A673 (cell line): Measurements from ENCODE around the gene CHRNA7. TPM values are rescaled to one million over a fixed set of nuclear protein-coding genes. Genes with fewer than 3 reads are reported as not detected.

Experiments used
- BruUV-seq: library from RNA; stranded (reverse); fragments of 400-500 nt; replicated peaks from 2 replicates; lab custom pipeline; 2021; lab: Mats Ljungman, UMichigan
- CTCF ChIA-PET: fragments of 300-600 bp; sonication (Branson Sonifier 250); formaldehyde crosslinking; loops from one replicate; lab custom pipeline; 2022; ENCODE audit warnings: antibody characterized with exemption; lab: Charles Lee
- POLR2A ChIA-PET: fragments of 300-600 bp; sonication (Branson Sonifier 250); formaldehyde crosslinking; loops from one replicate; lab custom pipeline; 2022; ENCODE audit warnings: antibody characterized with exemption; ENCODE audit not compliant: low non-redundant PET; lab: Charles Lee
- DNase-seq: peaks from one replicate; pipeline ENCODE4 v3.0.0-alpha.2; 2015; ENCODE audit warnings: low spot score
- H3K27ac ChIP-seq: fragments of 200-600 bp; sonication (generic); 2 replicates; pipeline ENCODE4 v1.5.1; 2016; ENCODE audit warnings: mixed run types, low read depth, mild to moderate bottlenecking, mixed read lengths, antibody characterized with exemption, low read length; ENCODE audit not compliant: poor library complexity, severe bottlenecking
- H3K27me3 ChIP-seq: fragments of 200-600 bp; sonication (generic); replicated peaks from 2 replicates; pipeline ENCODE4 v1.6.1; 2017; ENCODE audit warnings: mixed run types, low read depth, mild to moderate bottlenecking, mixed read lengths, antibody characterized with exemption, low read length; ENCODE audit not compliant: insufficient read depth, poor library complexity
- H3K36me3 ChIP-seq: fragments of 200-600 bp; sonication (generic); 2 replicates; pipeline ENCODE4 v1.6.1; 2016; ENCODE audit warnings: mixed run types, mild to moderate bottlenecking, mixed read lengths, antibody characterized with exemption, low read length; ENCODE audit not compliant: insufficient read depth, poor library complexity, severe bottlenecking
- H3K4me1 ChIP-seq: fragments of 200-600 bp; sonication (generic); 2 replicates; pipeline ENCODE4 v1.6.1; 2017; ENCODE audit warnings: mixed run types, mild to moderate bottlenecking, mixed read lengths, antibody characterized with exemption, low read length; ENCODE audit not compliant: insufficient read depth, poor library complexity, severe bottlenecking
- H3K4me3 ChIP-seq: fragments of 200-600 bp; sonication (generic); 2 replicates; pipeline ENCODE4 v1.5.1; 2016; ENCODE audit warnings: low read depth, mixed run types, mild to moderate bottlenecking, mixed read lengths, low read length; ENCODE audit not compliant: poor library complexity, severe bottlenecking
- H3K9me3 ChIP-seq: fragments of 200-600 bp; sonication (generic); 2 replicates; pipeline ENCODE4 v1.6.1; 2016; ENCODE audit warnings: mixed run types, low read depth, mild to moderate bottlenecking, mixed read lengths, antibody characterized with exemption, low read length; ENCODE audit not compliant: poor library complexity, severe bottlenecking
- EZH2 ChIP-seq: fragments of 200-600 bp; sonication (generic); IDR thresholded peaks from 2 replicates; pipeline ENCODE4 v1.6.1; 2017; ENCODE audit warnings: borderline replicate concordance, low read depth, mild to moderate bottlenecking, mixed read lengths, antibody characterized with exemption, low read length; ENCODE audit not compliant: poor library complexity, severe bottlenecking
- intact Hi-C: fragments of 100-400 bp; cut with micrococcal nuclease; formaldehyde crosslinking; loops from one replicate; pipeline ENCODE4 v1.10.0; 2022; ENCODE audit not compliant: unreplicated experiment
- total RNA-seq: library from RNA; stranded (reverse); gene quantifications from 2 replicates; pipeline ENCODE4 v1.2.3, GENCODE V29; 2021
- TF ChIP-seq, protein P1 (sequence below): fragments of 300-800, 200-600 bp; sonication (generic); conservative IDR thresholded peaks from 2 replicates; pipeline ENCODE4 v1.5.1; 2017; ENCODE audit warnings: low read depth, mild to moderate bottlenecking, antibody characterized with exemption, low read length, moderate library complexity, mixed read lengths

Gene CHRNA7
- total RNA-seq, 1 experiment from 2014 or later, result 3.7 TPM

DNA sequence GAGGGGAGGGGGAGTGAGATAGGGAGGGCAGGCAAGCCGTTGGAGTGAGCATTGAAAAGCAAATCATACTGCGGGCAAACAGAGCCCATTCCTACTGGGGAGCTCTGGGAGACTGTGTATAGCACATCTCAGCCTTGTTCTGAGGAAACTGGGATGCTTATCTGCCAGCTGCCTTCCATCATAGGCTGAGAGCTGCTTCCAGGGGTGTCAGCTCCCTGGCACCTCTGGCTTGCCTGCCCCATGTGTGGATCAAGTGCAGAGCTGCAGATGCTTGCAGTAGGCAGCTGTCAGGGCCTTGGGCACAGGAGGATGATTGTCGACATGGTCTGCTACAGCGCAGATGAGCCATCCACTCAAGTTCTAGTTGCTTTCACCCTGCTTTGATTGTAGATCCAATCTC lies 86.8 kb downstream of the CHRNA7 start:
- Histone ChIP-seq H3K27ac (no peak overlapping the region), H3K9me3 (no peaks in the 10 kb centered on the region), H3K4me1 (no peaks in the 10 kb centered on the region), H3K27me3 (peaks cover 8% of the 10 kb centered on the region), H3K4me3 (no peak overlapping the region), H3K36me3 (no peaks in the 10 kb centered on the region)
- intact Hi-C loops, result no loop called here
- DNase-seq, result no peak
- no peak for TF ChIP-seq EZH2
- TF ChIP-seq, protein P1, sequence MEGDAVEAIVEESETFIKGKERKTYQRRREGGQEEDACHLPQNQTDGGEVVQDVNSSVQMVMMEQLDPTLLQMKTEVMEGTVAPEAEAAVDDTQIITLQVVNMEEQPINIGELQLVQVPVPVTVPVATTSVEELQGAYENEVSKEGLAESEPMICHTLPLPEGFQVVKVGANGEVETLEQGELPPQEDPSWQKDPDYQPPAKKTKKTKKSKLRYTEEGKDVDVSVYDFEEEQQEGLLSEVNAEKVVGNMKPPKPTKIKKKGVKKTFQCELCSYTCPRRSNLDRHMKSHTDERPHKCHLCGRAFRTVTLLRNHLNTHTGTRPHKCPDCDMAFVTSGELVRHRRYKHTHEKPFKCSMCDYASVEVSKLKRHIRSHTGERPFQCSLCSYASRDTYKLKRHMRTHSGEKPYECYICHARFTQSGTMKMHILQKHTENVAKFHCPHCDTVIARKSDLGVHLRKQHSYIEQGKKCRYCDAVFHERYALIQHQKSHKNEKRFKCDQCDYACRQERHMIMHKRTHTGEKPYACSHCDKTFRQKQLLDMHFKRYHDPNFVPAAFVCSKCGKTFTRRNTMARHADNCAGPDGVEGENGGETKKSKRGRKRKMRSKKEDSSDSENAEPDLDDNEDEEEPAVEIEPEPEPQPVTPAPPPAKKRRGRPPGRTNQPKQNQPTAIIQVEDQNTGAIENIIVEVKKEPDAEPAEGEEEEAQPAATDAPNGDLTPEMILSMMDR, result no peak
- no TSS peak for BruUV-seq
- ChIA-PET POLR2A (no interaction called here), CTCF (no interaction called here)

DNA sequence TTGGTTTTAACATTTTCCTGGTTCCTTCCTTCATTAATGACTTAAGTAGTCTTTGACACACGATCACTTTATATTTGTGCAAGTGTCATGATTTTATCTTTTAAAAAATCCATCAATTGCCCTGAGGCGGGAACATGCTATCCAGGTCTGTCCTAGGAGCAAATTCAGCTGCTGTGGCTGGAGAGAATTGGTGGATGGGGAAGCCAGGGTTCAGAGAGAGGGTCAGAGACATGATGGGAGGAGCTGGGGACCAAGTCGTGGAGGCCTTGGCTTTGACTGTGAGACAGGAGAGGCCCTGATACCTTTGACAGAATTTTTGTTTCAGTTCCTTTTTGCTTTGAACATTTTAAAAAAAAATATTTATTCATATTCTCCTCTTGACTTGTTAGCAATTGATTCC lies 89.0 kb downstream of the CHRNA7 start:
- no peak for DNase-seq
- H3K4me3 ChIP-seq, result no peak overlapping the region
- H3K36me3 ChIP-seq, result no peaks in the 10 kb centered on the region
- BruUV-seq, result no TSS peak
- H3K4me1 ChIP-seq, result no peaks in the 10 kb centered on the region
- no peaks in the 10 kb centered on the region for H3K9me3 ChIP-seq
- POLR2A ChIA-PET, result no interaction called here
- intact Hi-C loops, result no loop called here
- CTCF ChIA-PET, result no interaction called here
- H3K27ac ChIP-seq, result no peak overlapping the region
- H3K27me3 ChIP-seq, result peaks cover 8% of the 10 kb centered on the region
- TF ChIP-seq, protein P1, result no peak
- TF ChIP-seq EZH2, result no peak

DNA sequence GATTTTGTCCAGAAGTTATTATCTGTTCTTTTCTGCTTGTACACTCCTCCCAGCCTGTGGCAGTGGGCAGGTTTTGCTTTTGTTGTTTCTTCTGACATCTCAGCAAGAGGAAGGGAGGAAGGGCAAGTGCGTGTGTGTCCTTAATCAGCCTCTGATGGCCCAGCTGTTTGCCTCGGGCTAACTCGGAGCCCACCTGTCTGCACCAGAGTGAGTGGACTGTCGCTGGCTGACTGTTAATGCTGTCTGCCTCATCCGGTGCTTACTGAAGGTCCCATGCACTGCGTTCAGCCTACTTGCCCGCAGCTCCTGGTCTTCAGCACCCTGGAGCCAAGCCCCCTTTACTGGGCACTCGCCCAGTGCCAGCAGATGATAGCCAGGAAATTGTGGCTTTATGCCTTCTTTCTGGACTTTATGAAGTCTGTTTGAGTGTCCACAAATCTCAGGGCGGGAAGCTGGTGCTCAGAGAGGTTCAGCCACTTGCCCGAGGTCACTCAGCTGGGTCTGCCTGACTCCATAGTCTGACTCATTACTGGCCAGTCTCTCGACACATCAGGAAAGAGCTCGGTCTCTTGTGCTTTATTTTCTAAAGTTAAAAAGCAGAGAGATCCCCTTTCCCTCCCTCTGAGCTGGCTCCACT lies 89.5 kb downstream of the CHRNA7 start:
- CTCF ChIA-PET, result no interaction called here

More for the DNA sequence above, 89.5 kb downstream of the CHRNA7 start:
- no peak overlapping the region for H3K27ac ChIP-seq
- no peak for TF ChIP-seq EZH2
- TF ChIP-seq, protein P1, result no peak
- peaks cover 8% of the 10 kb centered on the region for H3K27me3 ChIP-seq
- POLR2A ChIA-PET, result no interaction called here
- H3K9me3 ChIP-seq, result no peaks in the 10 kb centered on the region
- H3K36me3 ChIP-seq, result no peaks in the 10 kb centered on the region
- no peaks in the 10 kb centered on the region for H3K4me1 ChIP-seq
- no peak for DNase-seq
- H3K4me3 ChIP-seq, result no peak overlapping the region
- intact Hi-C loops, result no loop called here
- BruUV-seq, result no TSS peak
